HG02642 (cell line): Measurements from ENCODE around the gene MRPL1.
"Not testable (repeated sequence)": the region's sequence is repeated elsewhere in the genome, so short reads cannot be mapped to it uniquely, and the experiment has no call there.

Source experiments
- ATAC-seq: cut with Tn5 transposase; IDR thresholded peaks from one replicate; pipeline ENCODE4 v1.9.1; 2021; ENCODE audit warnings: mild to moderate bottlenecking; ENCODE audit not compliant: unreplicated experiment, poor library complexity

MRPL1 gene

DNA sequence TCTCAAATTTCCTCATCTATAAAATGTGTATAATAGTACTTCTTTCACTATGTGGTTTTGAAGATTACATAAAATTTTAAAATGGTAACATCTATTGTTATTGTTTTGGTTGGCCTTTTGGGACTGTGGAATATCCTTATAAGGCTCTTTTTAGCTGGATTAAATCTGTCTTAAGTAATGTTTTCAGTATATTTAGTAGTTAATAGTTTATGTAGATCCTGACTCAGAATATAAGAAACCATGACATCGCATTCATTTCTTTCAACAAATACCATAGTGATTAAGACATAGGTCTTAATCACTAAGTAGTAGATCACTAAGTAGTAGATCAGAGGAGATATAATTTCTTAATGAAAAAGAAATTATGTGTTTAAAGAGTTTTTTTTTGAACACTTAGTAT is 48.5 kb downstream of the MRPL1 start:
- ATAC-seq = no peak

DNA sequence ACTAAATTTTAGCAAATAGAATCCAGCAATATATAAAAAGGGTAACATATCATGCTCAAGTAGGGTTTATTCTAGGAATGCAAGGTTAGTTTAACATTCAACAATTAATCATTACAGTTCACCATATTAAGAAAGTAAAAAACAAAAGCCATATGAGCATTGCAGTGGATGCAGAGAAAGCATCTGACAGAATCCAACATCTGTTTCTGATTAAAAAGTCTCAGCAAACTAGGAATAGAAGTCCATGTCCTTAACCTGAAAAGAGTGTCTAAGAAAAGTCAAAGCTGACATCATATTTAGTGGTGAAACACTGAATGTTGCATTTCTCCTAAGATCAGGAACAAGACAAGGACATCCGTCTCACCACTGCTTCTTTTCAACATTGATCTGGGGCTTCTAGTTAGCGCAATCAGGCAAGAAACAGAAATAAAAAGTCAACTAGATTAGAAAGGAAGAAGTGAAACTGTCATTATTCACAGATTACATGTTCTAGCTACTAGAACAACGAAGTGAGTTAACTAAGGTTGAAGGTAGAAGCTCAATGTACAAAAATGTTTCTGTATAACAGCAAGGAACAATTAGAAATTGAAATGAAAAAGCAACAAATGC is 49.3 kb downstream of the MRPL1 start:
- ATAC-seq = peak; percentile 71

GRCh38 chr4:77913348-77913747 is 50.7 kb downstream of the MRPL1 start:
- no peak for ATAC-seq

DNA sequence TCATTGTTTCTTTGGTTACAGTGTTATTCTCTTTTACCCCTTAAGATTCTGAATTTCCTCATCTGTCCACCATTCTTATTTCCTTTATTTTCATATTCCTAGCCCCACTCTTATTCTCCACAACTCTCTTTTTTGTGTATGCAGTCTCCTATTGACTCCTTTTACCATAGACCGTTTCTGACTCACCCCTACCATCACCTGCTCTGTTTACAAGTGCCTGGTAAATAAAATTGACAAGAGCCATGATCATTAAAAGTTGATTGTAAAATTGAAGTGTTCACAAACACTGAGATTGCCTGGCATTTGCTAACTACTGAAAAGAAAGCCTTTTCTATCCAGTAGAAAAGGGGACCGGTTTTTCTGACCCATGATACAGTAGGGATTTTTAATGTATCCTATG is 54.4 kb downstream of the MRPL1 start:
- no peak for ATAC-seq

DNA sequence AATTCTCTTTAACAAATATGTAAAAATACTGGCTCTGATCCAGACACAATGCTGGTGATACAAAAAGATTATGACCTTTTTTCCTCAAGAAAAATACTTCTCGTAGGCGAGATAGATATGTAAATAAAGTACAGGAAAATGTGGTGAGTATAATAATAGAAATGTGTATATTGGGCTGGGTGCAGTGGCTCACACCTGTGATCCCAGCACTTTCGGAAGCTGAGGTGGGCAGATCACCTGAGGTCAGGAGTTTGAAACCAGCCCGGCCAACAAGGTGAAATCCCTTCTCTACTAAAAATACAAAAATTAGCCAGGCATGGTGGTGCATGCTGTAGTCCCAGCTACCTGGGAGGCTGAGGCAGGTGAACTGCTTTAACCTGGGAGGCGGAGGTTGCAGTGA is 55.0 kb downstream of the MRPL1 start:
- no peak for ATAC-seq

- ATAC-seq = no peak
Measured at GRCh38 chr4:77920371-77920770, 57.7 kb downstream of the MRPL1 start.

DNA sequence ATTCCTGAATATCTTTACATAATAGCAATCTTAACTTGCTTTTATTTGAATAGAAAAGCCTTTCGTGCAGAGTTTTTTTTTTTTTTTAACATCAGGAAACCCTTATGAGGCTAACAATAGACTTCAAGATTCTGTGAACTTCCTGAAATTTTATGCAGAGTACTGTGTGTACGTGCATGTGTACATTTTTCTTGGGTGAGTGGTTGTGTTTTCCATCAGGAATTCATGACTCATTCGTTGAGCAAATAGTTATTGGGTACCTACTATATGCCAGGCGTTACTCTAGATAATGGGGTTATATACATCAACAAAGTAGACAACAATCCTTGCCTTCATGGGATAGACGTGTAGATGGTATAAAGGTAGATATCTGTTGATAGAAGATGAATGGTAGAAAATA is 59.1 kb downstream of the MRPL1 start:
- no peak for ATAC-seq

GRCh38 chr4:77922158-77923094 is 59.8 kb downstream of the MRPL1 start:
- ATAC-seq = no peak

DNA sequence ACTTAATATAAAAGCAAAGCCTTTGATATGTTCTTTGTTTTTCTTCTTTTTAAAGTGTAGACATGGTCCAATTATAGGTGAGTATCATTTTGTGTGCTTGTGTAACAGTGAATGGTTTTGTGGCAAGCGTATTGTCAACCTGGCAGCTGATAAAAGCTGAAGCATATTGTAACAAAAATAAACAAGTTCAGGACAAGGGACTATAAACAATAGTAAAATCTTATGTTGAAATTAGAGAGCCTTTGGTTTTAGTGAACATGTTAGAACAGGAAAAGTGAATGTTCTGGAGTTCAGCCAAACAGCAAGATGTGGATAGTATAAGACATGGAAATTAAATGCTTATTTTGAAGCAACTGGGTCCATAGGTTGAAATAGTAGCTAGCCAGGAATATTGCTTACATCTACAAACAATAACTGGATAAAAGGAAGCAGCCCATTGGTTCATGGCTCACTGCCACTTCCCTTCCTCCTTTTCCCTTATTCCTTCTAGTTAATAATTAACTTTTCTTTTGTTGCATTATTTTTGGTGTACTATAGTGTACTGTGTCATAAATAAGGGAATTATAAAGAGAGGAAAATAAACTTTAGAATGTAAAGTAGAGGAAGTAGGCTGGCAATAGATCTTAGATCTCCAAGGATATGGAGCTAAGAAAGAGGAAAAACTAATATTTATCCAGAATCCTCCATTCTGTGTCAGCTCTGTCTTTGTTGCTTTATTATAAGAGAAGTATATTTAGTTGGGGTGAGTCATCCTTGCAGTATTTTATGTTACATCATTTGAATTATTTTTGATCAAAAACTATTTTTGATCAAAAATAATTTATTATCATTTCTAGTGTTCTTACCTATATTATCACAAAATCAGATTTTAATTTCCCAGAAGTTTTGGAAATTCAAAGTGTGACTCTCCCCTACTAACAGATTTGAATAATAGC is 65.6 kb downstream of the MRPL1 start:
- no peak for ATAC-seq

DNA sequence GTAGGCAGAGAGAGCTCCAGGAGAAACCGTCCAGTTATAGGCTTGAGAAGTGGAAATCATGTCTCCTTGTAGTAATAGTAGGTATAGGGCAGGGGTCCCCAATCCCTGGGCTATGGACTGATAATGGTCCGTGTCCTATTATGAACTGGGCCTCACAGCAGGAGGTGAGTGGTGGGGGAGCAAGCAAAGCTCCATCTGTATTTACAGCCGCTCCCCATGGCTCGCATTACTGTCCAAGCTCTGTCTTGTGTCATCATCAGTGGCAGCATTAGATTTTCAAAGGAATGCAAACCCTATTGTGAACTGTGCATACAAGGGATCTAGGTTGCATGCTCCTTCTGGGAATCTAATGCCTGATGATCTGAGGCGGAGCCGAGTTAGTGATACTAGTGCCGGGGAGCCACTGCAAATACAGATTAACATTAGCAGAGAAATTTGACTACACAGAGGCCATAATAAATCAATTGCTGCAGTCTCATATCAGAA is 67.6 kb downstream of the MRPL1 start:
- ATAC-seq = no peak

GRCh38 chr4:77930876-77931275 is 68.2 kb downstream of the MRPL1 start:
- no peak for ATAC-seq

DNA sequence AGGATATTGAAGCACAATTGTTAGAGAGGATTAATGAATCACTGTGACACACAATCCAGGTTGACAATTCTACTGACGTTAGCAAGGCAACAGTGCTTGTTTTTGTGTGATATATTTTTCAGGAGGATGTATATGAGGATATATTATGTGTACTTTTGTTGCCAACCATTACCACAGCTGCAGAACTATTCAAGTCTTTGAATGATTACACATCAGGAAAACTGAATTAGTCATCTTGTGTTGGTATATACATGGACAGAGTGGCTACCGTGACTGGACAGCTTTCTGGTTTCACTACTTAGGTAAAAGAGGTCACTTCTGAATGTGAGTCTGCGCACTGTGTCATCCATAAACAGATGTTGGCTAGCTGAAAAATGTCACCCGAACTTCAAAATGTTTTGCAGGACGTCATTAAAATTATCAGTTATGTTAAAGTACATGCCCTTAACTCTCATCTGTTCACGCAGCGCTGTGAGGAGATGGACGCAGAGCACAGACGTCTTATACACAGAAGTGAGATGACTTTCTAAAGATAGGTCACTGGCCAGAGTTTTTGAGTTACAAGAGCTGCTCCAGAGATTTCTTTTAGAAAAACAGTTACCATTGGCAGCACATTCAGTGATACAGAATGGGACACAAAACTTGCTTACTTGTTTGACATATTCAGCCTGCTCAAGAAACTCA is 69.0 kb downstream of the MRPL1 start:
- ATAC-seq = no peak

DNA sequence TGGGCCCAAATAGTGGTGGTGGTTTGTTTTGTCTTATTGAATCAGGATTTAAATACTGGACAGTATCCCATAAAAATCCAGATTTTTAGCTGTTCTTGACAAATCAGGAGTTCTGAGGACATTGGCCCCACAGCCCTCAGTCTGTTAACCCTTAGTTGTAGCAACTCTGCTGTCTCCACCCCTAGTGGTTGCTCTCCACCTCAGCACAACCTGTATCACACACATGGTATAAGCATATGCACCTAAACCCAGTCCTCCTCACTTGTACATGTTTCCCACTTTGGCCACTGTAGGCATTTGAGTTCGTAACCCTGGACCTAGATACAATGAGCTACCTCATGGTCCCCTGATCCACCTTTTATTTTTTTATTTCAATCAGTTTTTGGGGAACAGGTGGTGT is 75.9 kb downstream of the MRPL1 start:
- no peak for ATAC-seq

DNA sequence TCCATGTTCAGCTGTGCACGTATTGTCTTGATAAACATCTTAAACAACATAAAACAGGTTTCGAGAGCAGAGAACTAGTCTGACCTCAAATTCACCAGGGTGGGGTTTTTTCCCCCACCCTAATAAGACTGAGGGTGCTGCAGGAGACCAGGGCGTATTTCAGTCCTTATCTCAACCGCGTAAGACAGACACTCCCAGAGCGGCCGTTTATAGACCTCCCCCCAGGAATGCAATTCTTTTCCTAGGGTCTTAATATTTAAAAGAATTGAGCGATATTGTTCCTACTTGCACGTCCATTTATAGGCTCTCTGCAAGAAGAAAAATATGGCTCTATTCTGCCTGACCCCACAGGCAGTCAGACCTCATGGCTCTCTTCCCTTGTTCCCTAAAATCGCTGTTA is 83.3 kb downstream of the MRPL1 start:
- ATAC-seq = not testable (repeated sequence)

GRCh38 chr4:77950203-77950602 is 87.6 kb downstream of the MRPL1 start:
- ATAC-seq = no peak

GRCh38 chr4:77952457-77952856 is 89.8 kb downstream of the MRPL1 start:
- ATAC-seq = no peak

DNA sequence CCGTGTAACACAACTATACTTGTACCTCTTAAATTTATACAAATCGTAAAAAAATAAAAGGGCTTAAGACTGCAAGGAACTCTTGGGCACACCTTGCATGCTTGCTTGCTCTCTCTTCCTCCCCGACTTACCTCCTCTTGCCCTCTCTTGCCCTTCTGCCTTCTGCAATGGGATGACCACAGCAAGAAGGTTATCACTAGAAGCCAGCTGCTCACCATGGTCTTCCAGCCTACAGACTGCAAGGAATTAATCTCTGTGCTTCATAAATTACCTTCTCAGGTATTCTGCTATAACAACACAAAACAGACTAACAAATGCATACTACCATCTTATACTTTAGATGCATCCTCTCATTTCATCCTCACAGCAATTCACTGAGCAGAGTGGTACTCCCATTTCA is 92.1 kb downstream of the MRPL1 start:
- ATAC-seq = no peak

- ATAC-seq = no peak
Measured at GRCh38 chr4:77956917-77957316, 94.3 kb downstream of the MRPL1 start.

DNA sequence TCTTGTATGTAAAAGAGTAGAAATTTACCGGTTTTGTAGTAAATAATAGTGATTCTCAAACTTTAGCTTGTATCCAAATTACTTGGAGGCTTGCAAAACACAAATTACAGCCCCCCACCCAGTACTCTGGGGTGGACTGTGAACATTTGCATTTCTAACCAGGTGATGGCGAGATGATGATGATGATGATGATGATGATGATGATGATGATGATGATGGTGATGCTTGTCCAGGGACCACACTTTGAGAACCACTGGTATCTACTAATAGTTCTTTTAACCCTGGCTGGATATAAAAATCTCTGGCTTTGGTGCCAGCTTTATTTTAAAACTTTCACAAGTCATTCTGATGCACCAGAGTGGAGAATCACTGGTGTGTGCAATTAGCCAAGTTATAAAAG is 96.3 kb downstream of the MRPL1 start:
- ATAC-seq = no peak
